GM19324 (cell line): Measurements from ENCODE around the gene BNIP3.

Experiments
- ATAC-seq: cut with Tn5 transposase; IDR thresholded peaks from one replicate; pipeline ENCODE4 v1.9.1; 2021; ENCODE audit warnings: mild to moderate bottlenecking, moderate library complexity; ENCODE audit not compliant: unreplicated experiment, low FRiP score

BNIP3 gene

DNA sequence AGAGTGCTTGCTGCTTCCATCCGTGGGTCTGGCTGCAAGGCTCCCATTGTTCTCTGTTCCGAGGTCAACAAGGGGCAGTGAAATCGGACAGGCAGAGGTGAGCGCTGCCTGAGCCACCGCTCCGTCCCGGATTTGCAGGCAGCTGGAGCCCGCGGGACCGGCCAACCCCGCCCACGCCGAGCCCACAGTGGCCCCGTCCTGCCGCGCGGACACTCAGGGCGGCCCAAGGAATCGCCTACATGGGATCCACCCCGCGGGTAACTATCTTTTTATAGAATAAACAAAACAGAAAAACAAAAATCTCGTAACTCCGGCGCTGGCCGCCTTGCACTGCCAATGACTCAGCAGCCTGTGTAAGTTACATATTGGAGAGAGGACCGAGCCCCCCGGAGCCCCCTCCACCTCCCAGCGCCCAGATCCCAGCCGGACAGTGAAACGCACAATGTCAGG, 1.9 kb downstream of the BNIP3 start:
- ATAC-seq = no peak

DNA sequence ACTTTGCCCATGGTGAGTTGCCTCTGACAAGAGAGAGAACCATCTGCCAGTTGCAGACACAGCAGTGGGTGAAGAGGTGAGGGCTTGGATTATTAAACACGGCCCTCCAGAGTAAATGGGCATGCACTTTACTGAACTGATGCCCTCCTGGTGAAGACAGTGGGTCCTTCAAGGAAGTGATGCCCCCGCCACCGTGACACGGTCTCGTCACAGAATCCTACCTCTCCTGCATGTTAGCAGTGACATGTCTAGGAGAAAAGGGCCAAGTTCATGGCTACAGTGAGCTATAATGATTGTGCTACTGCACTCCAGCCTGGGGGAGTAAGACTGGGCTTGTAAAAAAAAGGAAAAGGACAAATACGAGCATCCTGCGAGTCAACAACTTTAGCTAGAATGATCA, 2.4 kb downstream of the BNIP3 start:
- no peak for ATAC-seq

DNA sequence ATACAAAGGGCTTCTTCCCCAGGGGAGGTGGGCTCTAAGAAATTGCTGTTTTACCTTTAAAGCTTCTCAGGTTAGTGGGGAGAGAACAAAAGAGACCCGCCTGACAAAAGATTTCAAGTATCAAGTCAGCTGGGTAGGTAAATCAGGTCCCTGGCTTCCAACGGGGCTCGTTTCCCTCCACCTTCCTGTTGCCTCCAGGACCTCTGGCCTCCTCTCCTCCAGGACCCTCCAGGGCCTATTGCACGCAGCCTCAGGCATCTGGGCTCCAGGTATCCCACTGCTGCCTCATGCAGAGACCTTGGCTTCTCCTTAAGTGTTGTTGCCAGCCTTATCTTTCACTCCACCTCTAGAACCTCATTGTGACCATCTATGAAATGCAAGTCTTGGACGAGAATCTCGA, 2.9 kb downstream of the BNIP3 start:
- no peak for ATAC-seq

DNA sequence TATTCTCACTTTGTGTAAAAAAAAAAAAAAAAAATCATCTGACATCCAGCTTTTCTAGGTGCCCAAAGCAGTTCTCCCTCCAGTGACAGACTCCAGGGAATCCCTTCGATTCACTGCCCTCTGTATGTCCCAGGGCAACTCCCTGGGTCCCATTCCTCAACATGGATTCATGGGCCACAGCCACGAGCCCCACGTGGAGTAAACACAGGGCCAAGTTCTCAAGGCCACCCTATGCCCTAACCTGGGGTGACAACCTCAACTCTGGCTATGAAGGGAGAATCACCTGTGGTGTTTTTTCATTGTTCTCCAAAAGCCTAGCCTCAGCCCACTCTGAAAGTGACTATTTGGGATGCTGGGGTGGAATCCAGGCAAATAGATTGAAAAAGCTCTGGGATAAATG, 3.4 kb downstream of the BNIP3 start:
- ATAC-seq = no peak

DNA sequence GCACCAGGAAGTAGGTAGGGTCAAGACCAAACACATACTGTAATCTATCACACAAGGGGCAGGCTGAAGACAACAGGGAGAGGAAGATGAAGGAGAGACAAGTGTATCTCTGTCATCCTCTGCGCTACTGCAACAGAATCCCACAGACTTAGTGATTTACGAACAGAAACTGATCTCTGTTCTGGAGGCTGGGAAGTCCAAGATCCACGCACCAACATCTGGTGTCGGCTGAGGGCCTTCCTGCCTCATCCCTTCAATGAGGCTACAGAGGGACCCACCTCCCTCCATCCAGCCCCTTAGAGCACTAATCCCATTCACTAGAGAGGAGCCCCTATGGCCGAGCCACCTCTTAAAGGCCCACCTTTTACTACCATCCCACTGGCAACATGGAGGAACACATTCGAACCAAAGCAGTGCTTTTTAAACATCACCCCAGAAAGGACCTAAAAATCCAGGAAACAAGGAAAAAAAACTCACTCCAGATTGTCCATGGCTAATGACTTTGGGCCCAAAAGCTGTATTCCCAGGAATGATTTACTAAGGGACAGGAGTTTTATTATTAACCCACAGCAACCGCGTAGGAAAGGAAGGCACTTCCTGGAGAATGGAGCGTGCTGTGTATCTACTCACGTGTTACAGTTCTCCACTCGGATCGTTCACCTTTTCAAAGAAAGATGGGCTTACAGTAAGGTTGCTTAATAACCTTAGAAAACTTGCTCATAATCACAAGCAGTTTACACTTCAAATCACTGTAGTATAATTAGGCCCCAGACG, 4.2 kb downstream of the BNIP3 start:
- no peak for ATAC-seq

DNA sequence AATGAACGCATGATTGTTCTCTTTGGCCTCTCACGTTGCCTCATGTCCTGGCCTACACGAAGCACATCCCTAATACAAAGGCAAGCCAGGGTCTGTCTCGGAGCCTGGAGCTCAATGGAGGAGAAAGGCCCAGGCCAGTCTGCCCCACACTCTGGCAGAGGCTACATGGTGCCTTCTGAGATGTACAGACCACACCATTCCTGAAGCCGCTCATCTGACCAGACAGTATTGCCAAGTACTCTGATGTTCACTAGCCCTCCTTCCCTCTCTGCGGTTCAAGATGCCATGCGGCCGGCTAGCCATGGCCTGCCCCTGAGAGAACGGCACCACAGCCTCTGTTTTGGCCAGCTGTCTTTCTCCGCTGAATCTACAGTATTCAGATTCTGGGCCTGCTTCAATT, 5.9 kb downstream of the BNIP3 start:
- no peak for ATAC-seq

DNA sequence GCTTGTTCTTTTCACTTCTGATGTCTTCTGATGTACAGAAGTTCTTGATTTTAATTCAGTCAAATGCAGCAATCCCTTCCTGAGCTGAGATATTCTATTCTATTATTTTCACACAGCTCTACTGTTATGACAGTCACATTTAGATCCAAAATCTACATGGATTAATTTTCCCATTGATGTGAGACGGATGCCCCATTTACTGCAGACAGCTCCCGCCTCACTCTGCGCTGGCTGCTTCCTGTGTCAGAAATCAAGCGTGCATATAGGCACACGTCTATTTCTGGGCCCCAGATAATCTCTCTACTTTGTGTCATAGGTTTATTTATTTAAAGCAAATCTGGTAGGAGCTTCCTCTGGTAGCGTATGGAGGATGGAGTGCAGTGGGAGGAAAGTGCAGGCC, 6.7 kb downstream of the BNIP3 start:
- ATAC-seq = no peak

DNA sequence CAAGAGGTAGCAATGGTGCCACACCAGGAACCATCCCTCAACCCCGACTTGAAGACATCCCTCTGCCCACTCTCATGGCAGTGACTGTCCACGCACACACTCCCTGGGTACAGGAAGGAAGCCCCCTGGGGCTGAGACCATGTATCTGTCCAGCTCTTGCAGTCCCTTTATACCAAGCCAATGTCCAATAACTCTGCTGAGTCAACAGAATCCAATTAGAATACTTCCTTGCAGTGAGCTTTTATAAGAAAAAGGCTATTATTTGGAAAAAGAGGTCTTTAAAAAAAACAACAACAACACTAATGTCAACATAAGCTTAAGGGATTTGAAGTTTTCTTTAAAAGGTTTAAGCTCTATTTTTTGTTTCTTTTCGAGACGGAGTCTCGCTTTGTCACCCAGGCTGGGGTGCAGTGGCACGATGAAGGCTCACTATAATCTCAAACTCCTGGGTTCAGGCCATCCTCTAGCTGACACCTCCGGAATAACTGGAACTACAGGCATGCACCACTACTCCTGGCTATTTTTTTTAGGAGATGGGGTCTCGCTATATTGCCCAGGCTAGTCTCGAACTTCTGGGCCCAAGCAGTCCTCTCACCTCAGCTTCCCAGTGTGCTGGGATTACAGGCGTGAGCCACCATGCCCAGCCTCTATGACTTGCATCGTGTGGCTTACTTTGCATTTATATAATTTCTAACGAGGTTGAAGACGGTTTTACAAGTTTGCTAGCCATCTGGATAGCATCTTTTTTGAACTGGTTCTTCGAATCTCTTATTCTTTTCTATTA, 7.5 kb downstream of the BNIP3 start:
- no peak for ATAC-seq

DNA sequence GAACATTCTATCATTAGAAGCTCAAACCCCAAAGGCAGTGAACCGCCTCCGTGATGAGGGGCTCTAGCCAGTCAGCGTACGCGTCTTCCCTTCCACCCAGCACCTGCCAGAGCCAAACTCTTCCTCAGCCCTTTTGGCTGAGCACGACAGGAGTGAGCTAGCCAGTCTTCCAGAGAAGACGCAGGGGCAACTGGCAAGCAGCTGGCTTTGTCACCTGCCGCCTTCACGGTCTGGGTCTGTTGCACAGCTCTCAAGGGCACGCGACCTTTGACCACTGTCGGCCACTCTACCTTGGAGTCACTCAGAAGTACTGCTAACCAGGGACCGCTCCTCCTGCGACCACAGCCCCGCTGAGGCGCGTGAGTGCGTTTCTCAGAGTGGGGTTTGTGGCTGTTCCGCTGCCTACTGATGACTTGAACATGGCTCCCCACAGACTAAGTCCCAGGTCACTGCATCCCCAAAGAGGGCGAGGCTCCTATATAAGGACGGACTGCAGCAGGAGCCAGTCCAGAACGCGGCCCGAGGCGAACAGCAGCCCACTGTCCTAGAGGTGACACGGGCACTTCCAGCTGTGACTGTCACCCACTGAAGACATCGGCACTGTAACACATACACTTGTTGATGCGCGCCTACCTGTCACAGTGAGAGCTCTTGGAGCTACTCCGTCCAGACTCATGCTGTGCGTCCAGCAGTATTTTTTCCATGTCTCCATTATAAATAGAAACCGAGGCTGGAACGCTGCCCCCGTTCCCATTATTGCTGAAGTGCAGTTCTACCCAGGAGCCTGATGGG, 8.4 kb downstream of the BNIP3 start:
- no peak for ATAC-seq

DNA sequence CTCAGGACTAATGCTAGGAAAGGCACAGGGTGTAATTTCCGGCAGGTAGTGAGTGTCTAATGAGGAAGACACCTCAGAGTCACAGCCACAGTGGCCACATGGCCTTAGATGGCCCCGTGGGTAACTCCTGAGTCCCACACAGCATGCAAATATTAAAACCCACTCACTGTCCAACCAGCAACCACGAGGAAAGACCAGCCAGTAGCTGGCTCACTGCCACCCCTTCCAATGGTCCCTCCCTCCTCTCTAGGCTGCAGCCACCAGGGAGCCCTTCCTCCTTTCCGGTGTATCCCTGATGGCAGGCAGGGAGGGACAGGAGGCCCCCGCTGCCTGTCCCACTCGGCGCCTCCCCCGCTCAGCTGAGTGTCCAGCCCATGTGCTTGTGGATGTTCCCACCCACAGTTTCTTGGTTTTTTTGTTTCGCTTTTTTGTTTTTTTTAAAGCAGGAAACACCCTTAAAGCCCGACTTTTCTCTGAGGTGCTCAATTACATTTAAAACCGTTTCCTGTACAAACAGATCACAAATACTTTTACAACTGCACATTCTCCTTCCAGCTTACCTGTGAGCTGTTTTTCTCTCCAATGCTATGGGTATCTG, 9.2 kb downstream of the BNIP3 start:
- no peak for ATAC-seq

DNA sequence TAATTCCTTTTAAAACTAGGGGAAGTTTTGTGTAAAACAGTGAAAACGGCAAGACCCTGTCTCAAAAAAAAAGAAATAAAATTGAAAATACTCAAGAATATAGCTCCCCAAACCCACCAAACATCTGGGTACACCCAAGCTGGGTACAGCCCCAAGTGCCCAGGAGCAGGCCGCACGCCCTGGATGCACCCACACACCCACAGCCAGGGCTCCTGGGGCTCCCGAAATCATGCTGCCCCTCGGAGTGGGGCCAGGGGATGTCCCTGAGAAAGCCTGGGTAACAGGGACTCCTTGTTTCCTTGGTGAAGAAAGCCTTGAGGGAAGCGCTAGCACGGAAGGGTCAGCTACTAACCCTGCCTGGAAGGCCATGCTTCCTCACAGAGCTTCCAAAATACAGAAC, 10.1 kb downstream of the BNIP3 start:
- no peak for ATAC-seq

DNA sequence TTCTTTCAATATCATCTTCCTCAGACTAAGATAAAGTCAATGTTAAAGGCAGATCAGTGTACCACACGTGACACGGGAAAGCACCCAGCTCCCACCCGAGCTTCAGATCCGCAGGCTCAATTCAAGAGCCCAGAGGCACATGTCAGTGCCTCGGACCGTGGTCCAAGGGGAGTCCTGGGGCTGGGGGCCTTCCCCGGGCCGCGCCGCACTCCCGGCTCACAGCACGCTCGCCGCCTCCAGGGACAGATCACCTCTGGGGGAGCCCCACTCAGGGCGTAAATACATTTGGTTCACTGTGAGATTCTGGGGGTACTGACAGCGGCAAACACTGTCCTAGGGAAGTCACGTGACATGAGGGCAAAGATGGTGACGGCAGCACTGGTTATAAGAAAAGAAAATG, 10.8 kb downstream of the BNIP3 start:
- ATAC-seq = no peak

DNA sequence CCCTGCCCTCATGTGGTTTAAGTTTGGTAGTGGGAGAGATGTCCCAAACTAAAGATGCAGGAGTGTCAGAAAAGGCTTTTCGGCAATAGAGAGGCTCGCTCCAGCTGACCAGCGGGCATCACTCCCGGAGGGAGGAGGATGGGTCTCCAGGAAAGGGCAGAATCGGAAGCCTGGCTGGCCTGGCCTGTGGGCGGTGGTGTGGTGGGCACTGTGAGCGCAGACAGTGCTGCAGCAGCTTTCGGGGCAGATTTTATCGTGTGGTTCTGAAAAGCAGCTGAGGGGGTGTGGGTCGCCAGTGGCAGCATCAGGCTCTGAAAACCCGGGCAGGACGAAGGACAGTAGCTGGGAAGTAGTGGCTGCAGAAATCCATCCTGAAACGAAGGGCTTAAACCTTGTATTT, 12.8 kb downstream of the BNIP3 start:
- ATAC-seq = no peak

DNA sequence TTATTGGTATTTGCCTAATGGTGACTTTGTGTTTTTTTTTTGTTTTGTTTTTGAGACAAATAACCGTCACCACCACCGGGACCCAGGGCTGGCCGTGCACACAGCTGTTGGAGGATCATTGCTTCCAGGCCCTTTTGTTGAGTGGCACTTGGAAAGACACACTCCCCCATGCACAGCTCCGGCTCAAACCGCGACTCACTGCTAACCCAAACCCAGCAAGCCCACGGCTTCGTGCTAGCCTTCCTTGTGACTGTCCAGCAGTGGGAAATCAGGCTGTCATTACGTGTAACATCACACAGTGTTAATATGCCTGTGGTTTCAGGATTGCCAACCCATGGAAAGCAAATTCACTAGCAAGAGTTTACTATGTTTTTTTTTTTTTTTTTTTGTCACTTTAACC, 17.4 kb downstream of the BNIP3 start:
- ATAC-seq = no peak

DNA sequence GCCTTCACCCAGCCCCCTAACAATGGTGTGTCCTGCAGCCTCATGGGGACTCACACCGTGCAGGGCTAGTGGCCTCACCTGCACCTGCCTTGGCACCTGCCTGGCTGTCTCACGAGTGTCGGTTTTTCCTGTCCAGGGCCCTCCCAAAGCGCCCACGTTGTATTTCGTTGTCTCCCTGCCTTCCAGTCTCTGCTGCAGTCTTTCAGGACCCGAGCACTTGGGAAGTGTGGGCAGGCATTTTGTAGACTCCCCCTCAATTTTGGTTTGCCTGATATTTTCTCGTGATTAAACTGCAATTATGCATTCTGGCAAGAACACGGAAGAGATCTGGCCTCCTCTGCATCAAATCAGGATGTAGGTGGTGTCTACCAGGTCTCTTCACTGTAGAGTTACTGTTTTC, 17.9 kb downstream of the BNIP3 start:
- no peak for ATAC-seq

DNA sequence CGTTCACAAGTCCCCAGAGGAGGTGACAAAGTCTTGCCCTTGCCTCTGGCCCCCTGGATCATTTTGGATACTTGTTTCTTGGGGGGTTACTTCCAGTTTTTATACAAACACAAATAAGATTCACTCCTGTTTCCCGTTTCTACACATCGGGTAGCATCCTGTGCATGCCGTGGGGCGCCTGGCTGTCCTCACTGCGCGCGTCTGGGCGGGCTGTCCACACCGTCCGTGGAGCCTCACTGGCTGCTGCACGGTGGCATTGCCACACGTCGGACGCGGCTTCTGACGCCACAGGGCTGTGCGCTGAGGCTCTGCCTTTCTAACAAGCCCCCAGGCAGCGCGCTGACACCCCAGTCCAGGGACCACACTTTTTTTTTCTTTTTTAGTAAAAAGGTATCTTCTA, 18.4 kb downstream of the BNIP3 start:
- ATAC-seq = no peak

DNA sequence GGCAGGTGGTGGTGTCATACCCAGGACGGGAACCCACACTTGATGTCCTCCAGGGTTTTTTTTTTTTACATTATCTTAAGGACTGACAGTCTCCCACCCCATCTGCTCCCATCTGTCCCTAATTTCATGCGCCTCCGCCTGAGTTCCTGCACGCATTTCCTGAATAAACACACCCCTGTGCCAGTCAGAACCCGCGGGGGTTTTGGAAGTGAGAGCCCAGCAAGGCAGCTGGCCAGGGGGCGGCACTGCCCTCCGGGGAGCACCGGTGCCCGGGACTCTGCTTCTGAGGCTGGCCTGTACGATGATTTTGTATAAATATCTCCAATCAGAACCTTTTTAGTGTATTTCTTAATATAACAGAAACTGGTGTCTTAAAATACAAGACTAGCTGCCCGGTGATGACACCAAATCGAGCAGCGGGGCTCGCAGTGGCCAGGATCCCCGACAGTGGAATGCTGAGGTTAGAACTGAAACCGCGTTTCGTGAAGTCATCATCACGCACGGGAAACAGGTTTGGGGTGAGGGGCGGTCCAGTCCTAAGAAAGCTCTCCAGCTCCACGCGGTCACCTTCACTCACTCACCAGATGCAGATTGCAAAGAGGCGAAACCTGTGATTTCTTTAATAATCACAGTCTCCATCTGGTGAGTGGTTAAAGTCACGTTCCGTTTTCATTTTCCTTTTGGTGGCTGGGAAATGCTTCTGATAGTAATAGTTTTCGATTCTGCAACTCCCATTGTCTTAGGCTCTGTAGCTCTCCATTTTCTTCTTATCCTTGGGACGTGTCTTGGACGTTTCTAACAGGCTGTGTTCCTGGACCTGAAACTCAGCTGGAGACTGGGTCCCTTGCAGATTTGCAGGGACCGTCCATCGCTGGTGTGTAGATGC, 19.7 kb downstream of the BNIP3 start:
- no peak for ATAC-seq

DNA sequence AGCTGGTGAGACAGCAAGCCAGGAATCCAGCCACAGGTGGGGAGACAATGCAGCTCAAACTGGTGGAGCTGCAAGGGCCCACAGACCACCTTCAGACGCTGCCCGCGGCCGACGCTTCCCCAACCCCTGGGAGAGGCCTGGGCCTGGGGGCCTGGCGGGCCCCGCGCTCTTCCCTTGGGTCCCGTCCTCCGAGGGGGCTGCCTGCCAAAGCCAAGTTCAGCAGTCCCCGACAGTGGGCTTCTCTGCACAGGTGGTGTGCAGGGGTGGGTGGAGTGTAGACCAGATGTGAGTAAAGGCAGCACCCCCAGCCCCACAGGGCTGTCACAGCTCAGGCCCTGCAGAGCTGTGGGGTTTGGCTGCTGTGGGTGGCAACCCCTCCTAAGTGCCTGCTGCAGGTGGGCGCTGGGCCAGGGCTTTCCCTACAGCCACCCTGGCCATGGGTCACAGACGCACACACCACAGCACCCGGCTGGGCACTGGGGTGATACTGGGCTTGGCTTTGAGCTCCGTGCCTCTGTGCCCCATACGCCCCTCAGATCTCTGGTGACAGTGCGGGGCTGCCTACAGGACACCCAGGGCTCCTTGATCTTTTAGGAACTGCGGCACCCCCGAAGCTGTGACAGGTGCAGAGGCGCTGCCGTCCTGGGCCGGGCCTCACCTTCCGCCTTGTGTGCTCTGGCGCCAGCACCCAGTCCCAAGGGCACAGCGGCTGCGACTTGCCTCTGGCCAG, 20.5 kb downstream of the BNIP3 start:
- no peak for ATAC-seq

DNA sequence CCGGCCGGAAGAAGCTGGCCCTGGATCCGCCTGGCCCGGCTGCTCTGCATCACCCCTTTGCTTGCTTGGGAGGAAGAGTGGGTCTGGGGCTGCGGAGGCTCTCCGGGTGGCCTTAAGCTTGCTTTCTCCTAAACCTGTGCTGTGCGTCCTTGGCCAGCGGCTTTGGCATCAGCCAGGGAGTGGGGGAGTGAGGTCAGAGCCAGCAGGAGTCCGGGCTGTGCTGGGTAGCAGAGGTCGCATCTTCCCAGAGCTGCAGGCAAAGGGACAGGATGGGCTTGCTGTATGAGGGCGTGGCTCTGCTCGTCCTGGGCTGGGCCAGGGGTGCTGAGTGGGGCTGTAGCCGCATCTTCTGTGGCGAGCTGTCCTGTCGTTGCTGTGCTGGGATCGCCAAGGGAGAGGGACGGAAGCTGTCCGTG, 21.1 kb downstream of the BNIP3 start:
- ATAC-seq = no peak
